Measurements from ENCODE around the gene OARD1.
"Not testable (repeated sequence)": the region's sequence is repeated elsewhere in the genome, so short reads cannot be mapped to it uniquely, and the experiment has no call there.

Gene OARD1

DNA sequence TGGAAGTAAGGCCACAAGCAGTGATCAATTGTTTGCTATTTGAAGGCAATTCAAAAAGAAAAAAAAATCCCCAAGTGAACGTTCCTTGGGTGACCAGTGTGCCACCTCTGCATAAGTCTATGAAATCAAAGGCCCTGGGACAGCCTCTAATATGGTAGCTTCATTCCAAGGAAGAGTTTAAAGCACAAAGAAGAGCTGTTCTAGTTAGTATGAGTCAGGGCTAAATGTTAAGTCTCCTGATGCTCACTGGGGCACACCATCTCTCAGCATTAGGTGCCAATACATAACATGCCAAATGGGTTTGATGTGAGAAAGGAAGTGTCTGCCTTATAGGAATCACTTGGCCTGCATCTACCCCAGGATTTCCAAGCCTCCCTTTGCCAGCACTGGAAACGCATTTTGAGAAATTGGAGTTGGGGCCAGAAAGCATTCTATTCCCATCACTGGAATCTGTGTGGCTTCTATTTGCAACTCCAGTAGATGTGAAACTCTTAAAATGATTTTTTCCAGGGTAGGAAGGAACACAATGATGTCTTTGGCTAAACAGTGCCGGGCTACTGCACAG lies 46.1 kb downstream of the OARD1 start:
- DNase-seq: no peak

DNA sequence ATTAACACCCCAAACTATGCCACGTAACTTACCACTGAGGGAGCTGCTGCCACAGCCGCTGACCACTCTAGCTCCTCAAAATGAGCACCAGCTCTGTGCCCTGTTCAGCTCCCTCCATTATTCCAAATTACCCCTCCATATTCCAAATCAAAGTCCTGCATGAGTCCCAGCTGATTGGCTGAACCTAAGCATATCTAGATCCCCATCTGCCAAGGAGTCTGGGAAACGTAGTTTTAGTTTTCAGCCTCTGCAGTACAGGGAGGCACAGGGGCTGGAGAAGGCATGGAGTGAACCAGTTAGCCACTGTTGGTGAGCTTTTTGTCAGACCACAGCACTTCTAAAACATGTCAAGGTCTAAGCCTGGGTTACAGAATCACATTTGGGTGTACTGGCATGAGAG lies 49.0 kb downstream of the OARD1 start:
- no peak for DNase-seq

DNA sequence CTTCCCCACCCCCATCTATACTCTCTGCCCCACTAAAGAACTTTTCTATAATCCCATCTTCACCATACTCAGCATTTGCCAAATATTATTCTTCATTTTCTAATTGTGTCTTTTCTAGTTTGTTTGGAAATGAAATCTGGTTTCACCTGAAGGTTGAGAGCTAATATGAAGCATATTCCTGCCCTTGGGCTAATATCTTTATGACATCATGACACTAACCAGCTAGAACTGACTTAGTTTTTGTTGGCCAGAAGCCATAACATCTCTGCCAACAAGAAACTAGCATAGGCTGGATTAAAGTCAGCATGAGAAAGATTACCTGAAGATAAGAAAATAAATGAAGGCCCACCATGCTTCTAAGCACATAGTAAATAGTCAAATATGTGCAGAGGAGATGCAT lies 49.9 kb downstream of the OARD1 start:
- DNase-seq: no peak

DNA sequence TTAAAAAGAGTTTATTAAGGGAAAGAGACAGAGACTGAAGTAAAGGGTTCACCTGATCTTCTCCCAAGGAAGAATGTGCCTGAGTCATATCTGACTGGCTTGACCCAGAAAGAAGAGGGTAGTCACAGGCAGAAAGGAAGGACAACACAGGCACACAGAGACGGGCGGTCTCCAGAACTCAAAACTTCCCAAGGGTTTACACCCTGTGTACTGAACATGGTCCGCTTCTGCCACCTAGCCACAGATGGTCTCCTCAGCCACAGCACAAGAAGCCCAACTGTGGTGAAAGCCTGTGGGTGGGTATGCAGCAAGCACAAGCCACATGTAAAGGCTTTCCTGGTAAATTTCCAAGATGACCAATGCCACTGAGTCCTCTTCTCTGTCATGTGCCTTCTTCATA lies 50.3 kb downstream of the OARD1 start:
- no peak for DNase-seq

DNA sequence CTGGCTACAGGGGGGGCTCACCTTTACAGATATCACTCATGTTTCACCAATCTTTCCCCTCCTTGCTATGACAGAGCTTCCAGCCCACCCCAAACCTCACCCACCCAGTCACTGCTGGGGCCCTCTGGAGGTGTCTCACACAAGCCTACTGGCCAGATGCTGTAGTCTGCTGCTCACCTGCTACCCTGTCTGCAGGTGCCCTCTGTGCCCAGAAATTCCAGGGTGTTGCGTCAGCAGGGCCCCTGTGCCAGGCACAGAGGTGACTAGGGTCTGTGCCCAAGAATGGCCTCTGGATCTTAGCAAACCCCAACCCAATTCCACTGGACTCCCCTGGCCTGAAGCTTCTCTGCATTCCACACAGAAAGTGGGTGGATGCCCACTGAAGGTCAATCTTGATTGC lies 54.5 kb downstream of the OARD1 start:
- no peak for DNase-seq

DNA sequence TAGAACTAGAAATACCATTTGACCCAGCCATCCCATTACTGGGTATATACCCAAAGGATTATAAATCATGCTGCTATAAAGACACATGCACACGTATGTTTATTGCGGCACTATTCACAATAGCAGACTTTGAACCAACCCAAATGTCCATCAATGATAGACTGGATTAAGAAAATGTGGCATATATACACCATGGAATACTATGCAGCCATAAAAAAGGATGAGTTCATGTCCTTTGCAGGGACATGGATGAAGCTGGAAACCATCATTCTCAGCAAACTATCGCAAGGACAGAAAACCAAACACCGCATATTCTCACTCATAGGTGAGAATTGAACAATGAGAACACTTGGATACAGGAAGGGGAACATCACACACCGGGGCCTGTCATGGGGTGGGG lies 56.3 kb downstream of the OARD1 start:
- not testable (repeated sequence) for DNase-seq

DNA sequence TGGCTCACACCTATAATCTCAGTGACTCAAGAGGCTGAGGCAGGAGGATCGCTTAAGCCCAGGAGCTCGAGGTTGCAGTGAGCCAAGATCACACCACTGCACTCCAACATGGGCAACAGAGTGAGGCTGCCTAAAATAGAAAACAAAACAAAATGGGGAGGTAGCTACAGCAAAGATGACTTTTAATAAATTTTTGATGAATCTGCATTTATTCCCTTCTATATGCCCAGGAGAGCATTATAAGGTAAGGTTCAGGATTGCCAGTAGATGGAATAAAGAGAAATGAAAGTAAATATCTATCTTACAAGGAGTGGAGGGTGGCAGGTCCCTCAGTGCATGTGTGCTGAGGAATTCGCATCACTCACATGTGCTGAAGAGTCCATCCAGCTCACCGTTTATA lies 57.4 kb downstream of the OARD1 start:
- no peak for DNase-seq
